Right lobe of liver (tissue), 4 donors: Measurements from ENCODE around the gene CCR2.

Experiments used
- POLR2A ChIP-seq: fragments of 450-650 bp; IDR thresholded peaks from one replicate; pipeline ENCODE4 v1.6.1; 2017; ENCODE audit warnings: antibody characterized with exemption, mild to moderate bottlenecking
- TF ChIP-seq, protein P1 (sequence below), 4 donors: fragments of 200-600 bp in 3 of 4; fragments of 450-650 bp in 1 of 4; IDR thresholded peaks; one replicate each; pipeline versions ENCODE4 v1.5.1 to v1.8.0; 2016 to 2022; ENCODE audit warnings: antibody characterized with exemption in 4 of 4, mild to moderate bottlenecking in 2 of 4
- donor health status: DM: no; HTN: no; CAD: no.
- donor health status: DM: no; HTN: no; CAD: no.
- donor health status: DM: no; HTN: yes; CAD: no.

- TF ChIP-seq, protein P1, sequence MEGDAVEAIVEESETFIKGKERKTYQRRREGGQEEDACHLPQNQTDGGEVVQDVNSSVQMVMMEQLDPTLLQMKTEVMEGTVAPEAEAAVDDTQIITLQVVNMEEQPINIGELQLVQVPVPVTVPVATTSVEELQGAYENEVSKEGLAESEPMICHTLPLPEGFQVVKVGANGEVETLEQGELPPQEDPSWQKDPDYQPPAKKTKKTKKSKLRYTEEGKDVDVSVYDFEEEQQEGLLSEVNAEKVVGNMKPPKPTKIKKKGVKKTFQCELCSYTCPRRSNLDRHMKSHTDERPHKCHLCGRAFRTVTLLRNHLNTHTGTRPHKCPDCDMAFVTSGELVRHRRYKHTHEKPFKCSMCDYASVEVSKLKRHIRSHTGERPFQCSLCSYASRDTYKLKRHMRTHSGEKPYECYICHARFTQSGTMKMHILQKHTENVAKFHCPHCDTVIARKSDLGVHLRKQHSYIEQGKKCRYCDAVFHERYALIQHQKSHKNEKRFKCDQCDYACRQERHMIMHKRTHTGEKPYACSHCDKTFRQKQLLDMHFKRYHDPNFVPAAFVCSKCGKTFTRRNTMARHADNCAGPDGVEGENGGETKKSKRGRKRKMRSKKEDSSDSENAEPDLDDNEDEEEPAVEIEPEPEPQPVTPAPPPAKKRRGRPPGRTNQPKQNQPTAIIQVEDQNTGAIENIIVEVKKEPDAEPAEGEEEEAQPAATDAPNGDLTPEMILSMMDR (IDR thresholded peaks at IDR 0.05) = peak; percentile 46 to 76 (median 63)
- no peak for TF ChIP-seq POLR2A
Observed at GRCh38 chr3:46378426-46378942, 24.6 kb downstream of the CCR2 start.
